HCT116 (cell line): Measurements from ENCODE around the gene PSMB5. TPM values are rescaled to one million over a fixed set of nuclear protein-coding genes. Genes with fewer than 3 reads are reported as not detected.

ENCODE experiments used
- ATAC-seq: fragments of 200-7000 bp; cut with Tn5 transposase; 2 replicates; pipeline ENCODE4 v1.9.1; 2020; ENCODE audit warnings: mild to moderate bottlenecking, moderate library complexity
- BruUV-seq: library from RNA; stranded (reverse); fragments of 400-500 nt; replicated peaks from 2 replicates; lab custom pipeline; 2021; lab: Mats Ljungman, UMichigan
- CTCF ChIA-PET: fragments of 300-600 bp; sonication (Branson Sonifier 250); formaldehyde crosslinking; loops from one replicate; lab custom pipeline; 2021; ENCODE audit warnings: antibody characterized with exemption; lab: Charles Lee
- POLR2A ChIA-PET: fragments of 300-600, 350-600 bp; sonication (Branson Sonifier 250); formaldehyde crosslinking; loops from one replicate; lab custom pipeline; 2021; ENCODE audit warnings: antibody characterized with exemption; lab: Charles Lee
- RAD21 ChIA-PET, 2 experiments: fragments of 300-600 bp; sonication (Branson Sonifier 250); formaldehyde crosslinking; loops; one replicate each; lab custom pipeline; 2023; ENCODE audit warnings: low total read pairs in 2 of 2; ENCODE audit not compliant: uncharacterized antibody in 2 of 2, unreplicated experiment in 2 of 2, low non-redundant PET in 1 of 2; lab: Charles Lee
- DNase-seq: peaks from one replicate; pipeline ENCODE4 v3.0.0-alpha.2; 2010; ENCODE audit warnings: low read depth, low spot score
- H2AFZ ChIP-seq: fragments of 200-600 bp; shearing (Covaris generic), sonication (generic); 2 replicates; pipeline ENCODE4 v1.6.1; 2017; ENCODE audit warnings: low read depth, mixed run types, mixed read lengths, antibody characterized with exemption, low read length; ENCODE audit not compliant: poor library complexity, severe bottlenecking
- H3K27ac ChIP-seq: 2 replicates; pipeline ENCODE4 v1.5.1; 2012; ENCODE audit warnings: low read depth, low read length
- H3K27me3 ChIP-seq: fragments of 200-600 bp; sonication (generic); 2 replicates; pipeline ENCODE4 v1.6.1; 2016; ENCODE audit warnings: mixed run types, low read length, mixed read lengths; ENCODE audit not compliant: insufficient read depth
- H3K36me3 ChIP-seq, 2 experiments: fragments of 200-500 bp in 1 of 2; fragments of 200-600 bp in 1 of 2; sonication (Bioruptor generic) in 1 of 2; sonication (generic) in 1 of 2; 2 replicates each; pipeline versions ENCODE4 v1.5.1 to v1.6.1; 2014 to 2016; ENCODE audit warnings: low read length in 2 of 2, inconsistent platforms in 1 of 2, mixed read lengths in 1 of 2, mixed run types in 1 of 2; ENCODE audit not compliant: insufficient read depth in 2 of 2, control insufficient read depth in 1 of 2
- H3K4me1 ChIP-seq, 2 experiments: fragments of 200-600 bp in 1 of 2; sonication (generic) in 1 of 2; 2 replicates each; pipeline versions ENCODE4 v1.5.1 to v1.6.1; 2012 to 2017; ENCODE audit warnings: low read length in 2 of 2, inconsistent platforms in 1 of 2, mild to moderate bottlenecking in 1 of 2, mixed read lengths in 1 of 2, mixed run types in 1 of 2, moderate library complexity in 1 of 2; ENCODE audit not compliant: insufficient read depth in 2 of 2, control insufficient read depth in 1 of 2
- H3K4me2 ChIP-seq: fragments of 200-600 bp; sonication (generic); 2 replicates; pipeline ENCODE4 v1.6.1; 2017; ENCODE audit warnings: mixed run types, low read length, mixed read lengths
- H3K4me3 ChIP-seq, 2 experiments: fragments of 200-600 bp in 1 of 2; sonication (generic) in 1 of 2; replicated peaks in 1 of 2; 2 replicates each; pipeline ENCODE4 v1.5.1; 2011 to 2016; ENCODE audit warnings: low read length in 2 of 2, control low read depth in 1 of 2, low read depth in 1 of 2, mild to moderate bottlenecking in 1 of 2, mixed read lengths in 1 of 2, mixed run types in 1 of 2
- H3K79me2 ChIP-seq: fragments of 200-600 bp; sonication (generic); 2 replicates; pipeline ENCODE4 v1.6.1; 2017; ENCODE audit warnings: mild to moderate bottlenecking, mixed run types, low read length, moderate library complexity, mixed read lengths; ENCODE audit not compliant: insufficient read depth
- H3K9ac ChIP-seq: fragments of 200-600 bp; sonication (generic); 2 replicates; pipeline ENCODE4 v1.6.1; 2016; ENCODE audit warnings: low read length, mixed read lengths
- H3K9me2 ChIP-seq: fragments of 200-600 bp; sonication (generic), shearing (Covaris generic); 2 replicates; pipeline ENCODE4 v1.6.1; 2017; ENCODE audit warnings: mixed run types, mild to moderate bottlenecking, moderate library complexity; ENCODE audit not compliant: insufficient read depth
- H3K9me3 ChIP-seq, 2 experiments: fragments of 200-500 bp in 1 of 2; fragments of 200-600 bp in 1 of 2; sonication (Bioruptor generic) in 1 of 2; sonication (generic) in 1 of 2; 2 replicates each; pipeline ENCODE4 v1.6.1; 2014 to 2017; ENCODE audit warnings: low read length in 2 of 2, mixed read lengths in 2 of 2, inconsistent platforms in 1 of 2, low read depth in 1 of 2, mild to moderate bottlenecking in 1 of 2, mixed run types in 1 of 2, moderate library complexity in 1 of 2; ENCODE audit not compliant: control insufficient read depth in 1 of 2, insufficient read depth in 1 of 2
- H4K20me1 ChIP-seq: fragments of 200-600 bp; sonication (generic), shearing (Covaris generic); 2 replicates; pipeline ENCODE4 v1.6.1; 2017; ENCODE audit warnings: mixed run types, mild to moderate bottlenecking, moderate library complexity; ENCODE audit not compliant: insufficient read depth
- CEBPB ChIP-seq: IDR thresholded peaks from 2 replicates; pipeline ENCODE4 v1.6.1; 2012; ENCODE audit warnings: low read depth
- EGR1 ChIP-seq: IDR thresholded peaks from 2 replicates; pipeline ENCODE4 v1.6.1; 2012; ENCODE audit warnings: low read depth
- ELF1 ChIP-seq: IDR thresholded peaks from 2 replicates; pipeline ENCODE4 v1.6.1; 2012; ENCODE audit warnings: low read depth, borderline replicate concordance
- FOSL1 ChIP-seq: IDR thresholded peaks from 2 replicates; pipeline ENCODE4 v1.6.1; 2012; ENCODE audit warnings: low read depth
- JUND ChIP-seq: IDR thresholded peaks from 2 replicates; pipeline ENCODE4 v1.6.1; 2012
- POLR2AphosphoS5 ChIP-seq: IDR thresholded peaks from 2 replicates; pipeline ENCODE4 v1.6.1; 2011; ENCODE audit warnings: mild to moderate bottlenecking, low read depth, low read length, moderate library complexity
- SIN3A ChIP-seq: IDR thresholded peaks from 2 replicates; pipeline ENCODE4 v1.6.1; 2012; ENCODE audit warnings: low read depth
- SP1 ChIP-seq: IDR thresholded peaks from 2 replicates; pipeline ENCODE4 v1.6.1; 2012; ENCODE audit warnings: low read depth
- TCF7L2 ChIP-seq: IDR thresholded peaks from 2 replicates; pipeline ENCODE4 v1.7.0; 2011; ENCODE audit warnings: borderline replicate concordance, inconsistent platforms; ENCODE audit not compliant: insufficient read depth, insufficient read length; ENCODE audit errors: extremely low read depth
- ZNF274 ChIP-seq: fragments of 200-500 bp; sonication (Bioruptor generic); IDR thresholded peaks from 2 replicates; pipeline ENCODE4 v1.6.1; 2014; ENCODE audit warnings: mild to moderate bottlenecking, low read depth, low read length, inconsistent platforms
- intact Hi-C: fragments of 100-400 bp; cut with micrococcal nuclease; formaldehyde crosslinking; loops from 2 replicates; pipeline ENCODE4 v1.10.0; 2022
- total RNA-seq: library from RNA; stranded (reverse); gene quantifications from one replicate; pipeline ENCODE4 v1.2.1, GENCODE V29; 2021; ENCODE audit not compliant: unreplicated experiment
- TF ChIP-seq, protein P1 (sequence below): IDR thresholded peaks from 2 replicates; pipeline ENCODE4 v1.6.1; 2012
- TF ChIP-seq, protein P2 (sequence below): IDR thresholded peaks from 2 replicates; pipeline ENCODE4 v1.6.1; 2012; ENCODE audit warnings: low read depth

Gene PSMB5
- total RNA-seq, 1 experiment from 2014 or later: 212 TPM

- RAD21 ChIA-PET: interaction anchor here in 1 of 2 experiments (1.0 kb wide), 1 partner anchor 214 kb away, joined by 3 read pairs; the partner anchor contains the start of gene OXA1L
- intact Hi-C loops: loop anchor here (10.0 kb wide), 2 partner anchors 324 to 596 kb away; partner anchors contain the start of genes BCL2L2 and PPP1R3E
- Histone ChIP-seq H3K36me3 (peaks cover 0 to 5% of the 10 kb centered on the region in 2 experiments; a peak in 1 of 4 replicates), H3K4me2 (peak overlapping the region; percentile 97), H3K4me1 (peaks cover 46 to 56% of the 10 kb centered on the region in 2 experiments), H2AFZ (no peak overlapping the region), H3K9me3 (no peaks in the 10 kb centered on the region), H3K9ac (peak overlapping the region; percentile 90), H3K9me2 (no peaks in the 10 kb centered on the region), H3K79me2 (peaks cover 53% of the 10 kb centered on the region), H3K27ac (peak overlapping the region; percentile 95), H3K27me3 (no peaks in the 10 kb centered on the region), H4K20me1 (no peaks in the 10 kb centered on the region), H3K4me3 (peak overlapping the region; percentile 77 to 83)
- BruUV-seq: no TSS peak
- ATAC-seq: peak; percentile 53
- TF ChIP-seq ELF1 (no peak), POLR2AphosphoS5 (peak; percentile 34; the same call in 1 of the 2 replicates)
- POLR2A ChIA-PET: interaction anchor here (2.2 kb wide), 1 partner anchor 26 kb away, joined by 10 read pairs; no protein-coding TSS in a partner anchor
- CTCF ChIA-PET: interaction anchor here (1.3 to 7.6 kb wide), 2 partner anchors 50 to 78 kb away, joined by 5 to 175 read pairs; partner anchors contain the start of gene CDH24
- no peak for DNase-seq
Observed at GRCh38 chr14:22980672-22981089, 54.0 kb downstream of the PSMB5 start.

GRCh38 chr14:22979748-22980392, 54.8 kb downstream of the PSMB5 start:
- CTCF ChIA-PET: interaction anchor here (7.6 kb wide), 1 partner anchor 79 kb away, joined by 175 read pairs; the partner anchor contains the start of gene CDH24
- no peak for ATAC-seq
- no peaks in the 10 kb centered on the region for H3K9me3 ChIP-seq
- H3K4me2 ChIP-seq: peak overlapping the region; percentile 97
- TF ChIP-seq TCF7L2 (no peak), SIN3A (no peak), EGR1 (no peak), SP1 (no peak), ZNF274 (no peak), POLR2AphosphoS5 (no peak), FOSL1 (no peak), CEBPB (no peak), JUND (no peak), ELF1 (no peak)
- TF ChIP-seq, protein P1, sequence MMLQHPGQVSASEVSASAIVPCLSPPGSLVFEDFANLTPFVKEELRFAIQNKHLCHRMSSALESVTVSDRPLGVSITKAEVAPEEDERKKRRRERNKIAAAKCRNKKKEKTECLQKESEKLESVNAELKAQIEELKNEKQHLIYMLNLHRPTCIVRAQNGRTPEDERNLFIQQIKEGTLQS: no peak
- TF ChIP-seq, protein P2, sequence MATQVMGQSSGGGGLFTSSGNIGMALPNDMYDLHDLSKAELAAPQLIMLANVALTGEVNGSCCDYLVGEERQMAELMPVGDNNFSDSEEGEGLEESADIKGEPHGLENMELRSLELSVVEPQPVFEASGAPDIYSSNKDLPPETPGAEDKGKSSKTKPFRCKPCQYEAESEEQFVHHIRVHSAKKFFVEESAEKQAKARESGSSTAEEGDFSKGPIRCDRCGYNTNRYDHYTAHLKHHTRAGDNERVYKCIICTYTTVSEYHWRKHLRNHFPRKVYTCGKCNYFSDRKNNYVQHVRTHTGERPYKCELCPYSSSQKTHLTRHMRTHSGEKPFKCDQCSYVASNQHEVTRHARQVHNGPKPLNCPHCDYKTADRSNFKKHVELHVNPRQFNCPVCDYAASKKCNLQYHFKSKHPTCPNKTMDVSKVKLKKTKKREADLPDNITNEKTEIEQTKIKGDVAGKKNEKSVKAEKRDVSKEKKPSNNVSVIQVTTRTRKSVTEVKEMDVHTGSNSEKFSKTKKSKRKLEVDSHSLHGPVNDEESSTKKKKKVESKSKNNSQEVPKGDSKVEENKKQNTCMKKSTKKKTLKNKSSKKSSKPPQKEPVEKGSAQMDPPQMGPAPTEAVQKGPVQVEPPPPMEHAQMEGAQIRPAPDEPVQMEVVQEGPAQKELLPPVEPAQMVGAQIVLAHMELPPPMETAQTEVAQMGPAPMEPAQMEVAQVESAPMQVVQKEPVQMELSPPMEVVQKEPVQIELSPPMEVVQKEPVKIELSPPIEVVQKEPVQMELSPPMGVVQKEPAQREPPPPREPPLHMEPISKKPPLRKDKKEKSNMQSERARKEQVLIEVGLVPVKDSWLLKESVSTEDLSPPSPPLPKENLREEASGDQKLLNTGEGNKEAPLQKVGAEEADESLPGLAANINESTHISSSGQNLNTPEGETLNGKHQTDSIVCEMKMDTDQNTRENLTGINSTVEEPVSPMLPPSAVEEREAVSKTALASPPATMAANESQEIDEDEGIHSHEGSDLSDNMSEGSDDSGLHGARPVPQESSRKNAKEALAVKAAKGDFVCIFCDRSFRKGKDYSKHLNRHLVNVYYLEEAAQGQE: no peak
- TF ChIP-seq, all 23 proteins: peak for 0
- Histone ChIP-seq H2AFZ (no peak overlapping the region), H3K4me1 (peaks cover 52 to 61% of the 10 kb centered on the region in 2 experiments), H3K79me2 (peaks cover 53% of the 10 kb centered on the region), H3K9ac (peak overlapping the region; percentile 90), H3K4me3 (peak overlapping the region; percentile 77 to 83), H3K27ac (peak overlapping the region; percentile 95), H3K36me3 (peaks cover 0 to 9% of the 10 kb centered on the region in 2 experiments; a peak in 1 of 4 replicates), H3K9me2 (no peaks in the 10 kb centered on the region), H3K27me3 (no peaks in the 10 kb centered on the region), H4K20me1 (no peaks in the 10 kb centered on the region)
- POLR2A ChIA-PET: no interaction called here
- intact Hi-C loops: loop anchor here (10.0 kb wide), 2 partner anchors 325 to 595 kb away; partner anchors contain the start of genes BCL2L2 and PPP1R3E
- RAD21 ChIA-PET: no interaction called here
- BruUV-seq: TSS peak; percentile 51
- DNase-seq: no peak
